ENCODE results near the gene DLGAP1.

The DLGAP1 gene

DNA sequence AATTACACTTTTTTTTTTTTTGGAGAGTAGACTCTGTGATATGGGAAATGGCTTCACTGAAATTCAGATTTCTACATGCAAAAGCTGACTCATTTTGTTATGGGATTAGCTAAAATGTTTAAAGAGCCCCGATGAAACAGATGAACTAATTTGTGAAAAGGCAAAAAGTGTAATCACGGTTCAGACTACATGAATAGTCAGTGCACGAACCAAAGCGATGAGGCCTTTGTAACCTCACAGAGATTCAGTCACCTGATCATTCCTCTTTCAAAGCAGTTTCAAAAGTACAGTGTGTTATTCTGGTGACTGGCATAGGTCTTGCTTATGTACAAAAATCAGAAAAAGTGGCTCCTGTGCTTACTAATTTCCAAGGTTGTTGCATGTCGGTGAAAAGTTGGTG lies 960.5 kb downstream of the DLGAP1 start:
- H3K27me3 ChIP-seq (ENCODE audit: control insufficient read depth in 5 of 5, insufficient read depth in 4 of 5, low read length in 5 of 5): peaks cover 0 to 5% (median 4%) of the 10 kb centered on the region in 5 donors
- H3K9me3 ChIP-seq (ENCODE audit: control insufficient read depth in 5 of 5, low read length in 5 of 5): no peaks in the 10 kb centered on the region
- no peak overlapping the region for H3K9ac ChIP-seq (ENCODE audit: low read length in 5 of 5)
- no peak overlapping the region for H3K27ac ChIP-seq (ENCODE audit: low read depth, low read length)
- H3K4me1 ChIP-seq (ENCODE audit: control insufficient read depth in 5 of 5, insufficient read depth in 5 of 5, low read length in 5 of 5): peaks cover 0 to 7% (median 4%) of the 10 kb centered on the region in 5 donors
- H3K4me3 ChIP-seq (ENCODE audit: low read depth in 1 of 5, low read length in 5 of 5): no peak overlapping the region
- no peaks in the 10 kb centered on the region for H3K36me3 ChIP-seq (ENCODE audit: control insufficient read depth in 5 of 5, insufficient read depth in 5 of 5, low read length in 5 of 5)

- no peak overlapping the region for H3K9ac ChIP-seq (ENCODE audit: low read length in 5 of 5)
- H3K36me3 ChIP-seq (ENCODE audit: control insufficient read depth in 5 of 5, insufficient read depth in 5 of 5, low read length in 5 of 5): no peaks in the 10 kb centered on the region
- peaks cover 0 to 3% (median 1%) of the 10 kb centered on the region in 5 donors for H3K4me1 ChIP-seq (ENCODE audit: control insufficient read depth in 5 of 5, insufficient read depth in 5 of 5, low read length in 5 of 5)
- no peaks in the 10 kb centered on the region for H3K9me3 ChIP-seq (ENCODE audit: control insufficient read depth in 5 of 5, low read length in 5 of 5)
- H3K27ac ChIP-seq (ENCODE audit: low read depth, low read length): no peak overlapping the region
- no peak overlapping the region for H3K4me3 ChIP-seq (ENCODE audit: low read depth in 1 of 5, low read length in 5 of 5)
- H3K27me3 ChIP-seq (ENCODE audit: control insufficient read depth in 5 of 5, insufficient read depth in 4 of 5, low read length in 5 of 5): peaks cover 0 to 4% (median 0%) of the 10 kb centered on the region in 5 donors
Measured at GRCh38 chr18:3494245-3494526, 960.9 kb downstream of the DLGAP1 start.

DNA sequence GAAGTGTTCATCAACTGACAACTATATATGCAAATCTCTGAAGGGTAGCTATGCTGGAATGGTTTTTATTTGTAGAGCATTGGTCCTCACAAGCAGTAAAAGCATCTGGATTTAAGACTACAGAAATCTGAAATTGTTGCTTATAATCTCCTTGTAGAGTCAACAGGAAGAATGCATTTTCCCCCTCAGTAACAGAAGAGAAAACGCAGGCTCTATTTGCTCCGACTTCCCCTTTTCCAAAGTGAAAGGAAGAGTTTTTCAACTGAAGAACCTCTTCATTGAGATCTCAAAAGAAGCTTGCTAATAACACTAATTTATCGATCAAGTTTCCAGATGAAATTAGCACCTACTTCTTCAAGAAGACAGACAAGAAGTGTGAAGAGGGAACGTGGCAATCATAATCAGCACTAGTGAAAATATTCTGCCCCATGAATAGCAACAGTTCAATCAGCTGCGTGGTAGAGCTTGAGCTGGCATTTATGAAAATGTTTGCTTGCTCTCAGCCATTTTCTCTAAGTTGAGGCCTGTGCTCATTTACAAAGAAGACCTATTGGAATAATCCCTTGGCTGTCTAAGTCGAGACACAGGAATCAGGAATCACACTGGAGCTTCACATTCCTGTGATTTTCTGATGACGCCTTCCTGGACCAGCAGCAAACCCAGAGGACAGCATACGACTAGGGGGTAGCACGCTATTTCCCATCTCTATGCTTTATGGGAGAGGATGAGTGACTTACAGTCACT lies 961.4 kb downstream of the DLGAP1 start:
- no peaks in the 10 kb centered on the region for H3K4me1 ChIP-seq (ENCODE audit: control insufficient read depth in 5 of 5, insufficient read depth in 5 of 5, low read length in 5 of 5)
- no peaks in the 10 kb centered on the region for H3K36me3 ChIP-seq (ENCODE audit: control insufficient read depth in 5 of 5, insufficient read depth in 5 of 5, low read length in 5 of 5)
- peaks cover 0 to 4% (median 0%) of the 10 kb centered on the region in 5 donors for H3K27me3 ChIP-seq (ENCODE audit: control insufficient read depth in 5 of 5, insufficient read depth in 4 of 5, low read length in 5 of 5)
- H3K9me3 ChIP-seq (ENCODE audit: control insufficient read depth in 5 of 5, low read length in 5 of 5): no peaks in the 10 kb centered on the region
- H3K27ac ChIP-seq (ENCODE audit: low read depth, low read length): no peak overlapping the region
- H3K9ac ChIP-seq (ENCODE audit: low read length in 5 of 5): no peak overlapping the region
- peak overlapping the region in 2 of 5 donors; percentile 33 to 35 for H3K4me3 ChIP-seq (ENCODE audit: low read depth in 1 of 5, low read length in 5 of 5)

- Histone ChIP-seq H3K27me3 (ENCODE audit: control insufficient read depth in 5 of 5, insufficient read depth in 4 of 5, low read length in 5 of 5) (no peaks in the 10 kb centered on the region), H3K4me3 (ENCODE audit: low read depth in 1 of 5, low read length in 5 of 5) (no peak overlapping the region), H3K27ac (ENCODE audit: low read depth, low read length) (no peak overlapping the region), H3K4me1 (ENCODE audit: control insufficient read depth in 5 of 5, insufficient read depth in 5 of 5, low read length in 5 of 5) (no peaks in the 10 kb centered on the region), H3K9me3 (ENCODE audit: control insufficient read depth in 5 of 5, low read length in 5 of 5) (no peaks in the 10 kb centered on the region), H3K9ac (ENCODE audit: low read length in 5 of 5) (no peak overlapping the region), H3K36me3 (ENCODE audit: control insufficient read depth in 5 of 5, insufficient read depth in 5 of 5, low read length in 5 of 5) (no peaks in the 10 kb centered on the region)
Measured at GRCh38 chr18:3492721-3493120, 962.4 kb downstream of the DLGAP1 start.

- no peaks in the 10 kb centered on the region for H3K9me3 ChIP-seq (ENCODE audit: control insufficient read depth in 5 of 5, low read length in 5 of 5)
- no peak overlapping the region for H3K9ac ChIP-seq (ENCODE audit: low read length in 5 of 5)
- H3K4me1 ChIP-seq (ENCODE audit: control insufficient read depth in 5 of 5, insufficient read depth in 5 of 5, low read length in 5 of 5): no peaks in the 10 kb centered on the region
- H3K4me3 ChIP-seq (ENCODE audit: low read depth in 1 of 5, low read length in 5 of 5): no peak overlapping the region
- no peaks in the 10 kb centered on the region for H3K27me3 ChIP-seq (ENCODE audit: control insufficient read depth in 5 of 5, insufficient read depth in 4 of 5, low read length in 5 of 5)
- H3K36me3 ChIP-seq (ENCODE audit: control insufficient read depth in 5 of 5, insufficient read depth in 5 of 5, low read length in 5 of 5): no peaks in the 10 kb centered on the region
- H3K27ac ChIP-seq (ENCODE audit: low read depth, low read length): no peak overlapping the region
Measured at GRCh38 chr18:3491981-3492555, 963.0 kb downstream of the DLGAP1 start.

- no peaks in the 10 kb centered on the region for H3K27me3 ChIP-seq (ENCODE audit: control insufficient read depth in 5 of 5, insufficient read depth in 4 of 5, low read length in 5 of 5)
- H3K36me3 ChIP-seq (ENCODE audit: control insufficient read depth in 5 of 5, insufficient read depth in 5 of 5, low read length in 5 of 5): no peaks in the 10 kb centered on the region
- H3K27ac ChIP-seq (ENCODE audit: low read depth, low read length): no peak overlapping the region
- no peaks in the 10 kb centered on the region for H3K4me1 ChIP-seq (ENCODE audit: control insufficient read depth in 5 of 5, insufficient read depth in 5 of 5, low read length in 5 of 5)
- no peak overlapping the region for H3K4me3 ChIP-seq (ENCODE audit: low read depth in 1 of 5, low read length in 5 of 5)
- H3K9me3 ChIP-seq (ENCODE audit: control insufficient read depth in 5 of 5, low read length in 5 of 5): no peaks in the 10 kb centered on the region
- H3K9ac ChIP-seq (ENCODE audit: low read length in 5 of 5): no peak overlapping the region
Measured at GRCh38 chr18:3489462-3489861, 965.6 kb downstream of the DLGAP1 start.

- Histone ChIP-seq H3K4me1 (ENCODE audit: control insufficient read depth in 5 of 5, insufficient read depth in 5 of 5, low read length in 5 of 5) (peaks cover 0 to 7% (median 0%) of the 10 kb centered on the region in 5 donors), H3K27me3 (ENCODE audit: control insufficient read depth in 5 of 5, insufficient read depth in 4 of 5, low read length in 5 of 5) (no peaks in the 10 kb centered on the region), H3K4me3 (ENCODE audit: low read depth in 1 of 5, low read length in 5 of 5) (no peak overlapping the region), H3K27ac (ENCODE audit: low read depth, low read length) (no peak overlapping the region), H3K36me3 (ENCODE audit: control insufficient read depth in 5 of 5, insufficient read depth in 5 of 5, low read length in 5 of 5) (no peaks in the 10 kb centered on the region), H3K9ac (ENCODE audit: low read length in 5 of 5) (no peak overlapping the region), H3K9me3 (ENCODE audit: control insufficient read depth in 5 of 5, low read length in 5 of 5) (no peaks in the 10 kb centered on the region)
Measured at GRCh38 chr18:3486512-3486911, 968.6 kb downstream of the DLGAP1 start.

DNA sequence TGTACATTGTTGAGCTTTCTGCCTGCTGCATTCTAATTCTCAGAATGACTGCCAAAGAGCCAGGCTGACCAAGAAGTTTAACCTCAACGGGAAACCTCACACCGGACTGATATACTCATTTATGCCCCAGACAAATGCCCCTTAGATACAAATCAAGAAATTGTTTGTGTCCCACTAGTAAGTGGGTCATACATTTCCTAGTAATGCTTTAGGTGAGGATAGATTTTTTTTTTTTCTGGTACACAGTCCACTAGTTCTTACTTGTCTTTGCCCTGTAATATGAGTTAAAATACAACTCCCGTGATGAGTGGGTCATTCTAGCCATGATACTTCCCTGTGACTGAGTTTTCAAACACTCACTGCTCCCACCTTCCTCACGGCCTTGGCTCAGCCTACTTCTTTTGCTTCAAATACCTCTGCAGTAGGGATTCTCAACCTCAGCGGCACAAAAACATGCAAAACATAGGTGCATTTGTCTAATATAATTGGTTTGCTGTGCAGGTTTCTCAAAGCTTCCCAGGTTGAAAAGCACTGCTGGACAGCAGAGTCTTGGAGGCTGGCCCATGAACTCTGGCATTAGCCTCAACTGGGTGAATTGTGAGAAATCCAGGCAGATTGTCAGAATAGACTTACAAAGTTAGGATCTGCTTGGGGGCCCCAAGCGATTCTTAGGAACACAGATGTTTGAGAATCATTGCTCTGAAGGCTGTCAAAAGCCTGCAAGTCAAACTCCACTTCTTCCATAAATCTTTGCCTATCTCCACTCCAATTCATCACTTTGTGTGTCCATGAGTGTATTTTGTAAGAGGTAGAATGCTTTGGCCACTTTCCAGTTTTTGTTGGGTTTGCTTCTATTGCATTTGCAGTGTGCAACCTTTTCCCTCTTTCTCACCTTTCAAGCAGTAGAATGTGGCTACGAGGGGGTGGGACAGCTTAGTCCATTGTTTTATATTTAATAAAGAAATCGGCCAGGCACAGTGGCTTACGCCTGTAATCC lies 969.7 kb downstream of the DLGAP1 start:
- Histone ChIP-seq H3K27ac (ENCODE audit: low read depth, low read length) (no peak overlapping the region), H3K27me3 (ENCODE audit: control insufficient read depth in 5 of 5, insufficient read depth in 4 of 5, low read length in 5 of 5) (no peaks in the 10 kb centered on the region), H3K9ac (ENCODE audit: low read length in 5 of 5) (no peak overlapping the region), H3K4me3 (ENCODE audit: low read depth in 1 of 5, low read length in 5 of 5) (no peak overlapping the region), H3K9me3 (ENCODE audit: control insufficient read depth in 5 of 5, low read length in 5 of 5) (no peaks in the 10 kb centered on the region), H3K4me1 (ENCODE audit: control insufficient read depth in 5 of 5, insufficient read depth in 5 of 5, low read length in 5 of 5) (peaks cover 0 to 7% (median 0%) of the 10 kb centered on the region in 5 donors), H3K36me3 (ENCODE audit: control insufficient read depth in 5 of 5, insufficient read depth in 5 of 5, low read length in 5 of 5) (no peaks in the 10 kb centered on the region)

DNA sequence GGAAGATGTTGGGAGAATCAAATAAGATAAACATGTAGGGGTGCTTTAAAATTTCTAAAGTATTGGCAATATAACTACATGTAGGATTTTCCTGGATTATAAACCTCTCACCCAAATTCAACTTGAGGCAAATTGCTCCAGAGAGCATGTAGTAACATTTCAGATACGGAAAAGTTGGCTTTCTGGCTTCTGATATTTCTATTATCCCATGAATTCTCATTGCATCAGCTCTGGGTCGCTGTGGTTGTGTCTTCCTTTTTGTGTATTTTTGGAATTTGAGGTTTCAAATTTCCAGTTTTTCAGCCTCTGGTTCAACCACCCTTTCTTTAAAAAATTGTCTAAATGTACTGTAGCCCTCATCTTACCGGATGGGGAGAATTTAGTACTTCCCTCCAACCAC lies 972.8 kb downstream of the DLGAP1 start:
- Histone ChIP-seq H3K4me1 (ENCODE audit: control insufficient read depth in 5 of 5, insufficient read depth in 5 of 5, low read length in 5 of 5) (peaks cover 0 to 15% (median 8%) of the 10 kb centered on the region in 5 donors), H3K27ac (ENCODE audit: low read depth, low read length) (no peak overlapping the region), H3K4me3 (ENCODE audit: low read depth in 1 of 5, low read length in 5 of 5) (no peak overlapping the region), H3K9me3 (ENCODE audit: control insufficient read depth in 5 of 5, low read length in 5 of 5) (no peaks in the 10 kb centered on the region), H3K27me3 (ENCODE audit: control insufficient read depth in 5 of 5, insufficient read depth in 4 of 5, low read length in 5 of 5) (no peaks in the 10 kb centered on the region), H3K36me3 (ENCODE audit: control insufficient read depth in 5 of 5, insufficient read depth in 5 of 5, low read length in 5 of 5) (no peaks in the 10 kb centered on the region), H3K9ac (ENCODE audit: low read length in 5 of 5) (no peak overlapping the region)

GRCh38 chr18:3481696-3482210 lies 973.4 kb downstream of the DLGAP1 start:
- H3K9ac ChIP-seq (ENCODE audit: low read length in 5 of 5): no peak overlapping the region
- H3K27ac ChIP-seq (ENCODE audit: low read depth, low read length): no peak overlapping the region
- no peak overlapping the region for H3K4me3 ChIP-seq (ENCODE audit: low read depth in 1 of 5, low read length in 5 of 5)
- no peaks in the 10 kb centered on the region for H3K9me3 ChIP-seq (ENCODE audit: control insufficient read depth in 5 of 5, low read length in 5 of 5)
- no peaks in the 10 kb centered on the region for H3K36me3 ChIP-seq (ENCODE audit: control insufficient read depth in 5 of 5, insufficient read depth in 5 of 5, low read length in 5 of 5)
- peaks cover 0 to 15% (median 8%) of the 10 kb centered on the region in 5 donors for H3K4me1 ChIP-seq (ENCODE audit: control insufficient read depth in 5 of 5, insufficient read depth in 5 of 5, low read length in 5 of 5)
- no peaks in the 10 kb centered on the region for H3K27me3 ChIP-seq (ENCODE audit: control insufficient read depth in 5 of 5, insufficient read depth in 4 of 5, low read length in 5 of 5)
